ENCODE results near the gene PRRG2.

DNA sequence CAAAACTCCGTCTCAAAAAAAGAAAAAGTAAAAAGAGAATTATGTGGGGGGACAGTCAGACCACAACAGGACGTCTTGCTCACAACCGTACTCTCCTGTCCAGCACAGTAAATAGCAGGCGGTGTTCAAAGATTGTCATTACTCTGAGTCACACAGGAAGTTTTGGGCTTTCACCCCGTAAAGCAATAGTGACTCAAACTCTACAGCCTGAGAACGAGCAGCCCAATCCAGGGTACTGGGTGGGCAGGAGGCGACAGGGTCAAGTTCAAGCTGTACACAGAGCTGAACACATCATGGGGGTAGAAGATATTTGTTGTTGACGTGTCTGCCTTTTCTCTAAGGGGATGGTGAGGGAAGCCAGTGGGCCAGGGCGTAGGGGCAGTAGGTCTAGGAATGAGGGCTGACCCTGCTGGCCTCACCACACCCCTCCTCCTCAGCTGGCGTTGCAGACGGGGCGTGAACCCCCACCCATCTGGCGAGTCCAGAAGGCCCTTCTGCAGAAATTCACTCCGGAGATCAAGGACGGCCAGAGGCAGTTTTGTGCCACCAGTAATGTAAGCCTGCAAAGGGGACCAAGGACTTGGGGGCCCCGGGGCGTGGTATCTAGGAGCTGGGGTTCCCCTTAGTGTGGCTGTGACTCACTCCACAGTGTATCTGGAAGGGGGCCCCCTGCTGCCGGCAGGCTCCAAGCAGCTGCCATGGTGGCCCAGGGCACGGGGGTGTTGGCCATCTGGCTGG, 33.1 kb downstream of the PRRG2 start:
- no peak for TF ChIP-seq POLR2AphosphoS5 (IDR thresholded peaks at IDR 0.05; ENCODE audit: borderline replicate concordance, low read depth, low read length)
- TF ChIP-seq EZH2 (IDR thresholded peaks at IDR 0.05), result no peak

Data from SK-N-MC (cell line).